ENCODE data around the gene CAMKK1. TPM values are rescaled to one million over a fixed set of nuclear protein-coding genes. Genes with fewer than 3 reads are reported as not detected.
"Not testable (repeated sequence)": the region's sequence is repeated elsewhere in the genome, so short reads cannot be mapped to it uniquely, and the experiment has no call there.

Gene CAMKK1
- polyA plus RNA-seq, 1 donor from 2014 or later, result 8.9 TPM

DNA sequence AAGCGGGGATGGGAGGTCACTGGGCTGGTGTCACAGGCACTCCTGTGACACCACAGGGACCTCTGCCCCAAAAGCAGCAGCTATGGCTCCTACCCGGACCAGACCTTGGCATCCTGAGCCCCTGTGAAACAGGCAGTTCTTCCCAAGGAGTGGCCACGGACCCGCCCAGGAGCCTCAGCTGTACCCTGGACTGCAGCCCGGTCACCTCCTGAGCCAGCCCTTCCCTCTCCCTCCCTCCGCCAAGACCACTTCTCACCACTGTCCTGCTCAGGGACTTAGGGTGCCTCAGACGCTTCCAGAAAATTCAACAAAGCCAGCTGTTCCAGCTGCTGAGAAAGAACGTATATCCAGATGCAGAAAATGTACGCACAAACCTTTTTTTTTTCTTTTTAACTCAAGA, 32.9 kb downstream of the CAMKK1 start (continued):
- TF ChIP-seq EP300 (conservative IDR thresholded peaks at IDR 0.05; ENCODE audit: poor library complexity, severe bottlenecking) (no peak), MXI1 (conservative IDR thresholded peaks at IDR 0.05; ENCODE audit: poor library complexity, severe bottlenecking) (no peak)

DNA sequence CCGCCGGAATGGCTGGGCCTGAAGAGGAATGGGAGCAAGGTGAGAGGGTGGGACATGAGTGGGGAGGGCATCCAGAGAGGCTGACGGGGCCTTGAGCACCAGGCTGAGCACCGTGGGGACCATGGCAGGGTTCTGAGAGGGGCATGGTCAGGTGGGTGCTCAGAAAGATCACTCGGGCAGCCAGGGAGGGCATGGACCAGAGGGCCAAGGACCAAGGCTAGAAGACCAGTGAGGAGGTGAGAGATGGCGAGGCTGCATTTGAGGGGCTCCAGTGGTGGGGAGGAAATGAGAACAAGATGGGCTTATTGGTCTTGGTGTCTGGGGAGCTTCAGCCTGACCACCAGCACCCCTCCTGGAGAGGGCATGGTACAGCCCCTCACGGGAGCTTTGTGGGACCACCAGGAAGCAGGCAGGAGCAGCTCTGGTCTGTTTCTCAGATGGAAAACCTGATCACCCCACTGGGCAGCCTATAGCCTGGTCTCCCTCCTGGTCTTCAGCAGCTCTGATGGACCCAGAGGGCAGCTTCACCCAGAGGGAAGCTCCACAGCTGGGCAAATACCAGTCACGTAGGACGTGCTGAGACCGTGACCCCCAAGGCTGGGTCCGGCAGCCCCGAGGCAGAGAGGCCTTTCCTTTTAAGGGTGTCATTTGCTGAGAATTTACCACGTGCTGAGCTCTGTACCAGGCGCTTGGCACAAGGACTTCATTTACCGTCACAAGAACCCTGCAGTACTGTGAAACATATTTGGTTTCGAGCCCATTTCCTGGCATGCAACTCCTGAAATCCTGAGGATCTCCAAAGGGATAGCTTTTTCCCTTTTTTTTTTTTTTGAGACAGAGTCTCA, 35.4 kb downstream of the CAMKK1 start:
- TF ChIP-seq SMC3 (conservative IDR thresholded peaks at IDR 0.05; ENCODE audit: poor library complexity), result no peak
- TF ChIP-seq, protein P1, sequence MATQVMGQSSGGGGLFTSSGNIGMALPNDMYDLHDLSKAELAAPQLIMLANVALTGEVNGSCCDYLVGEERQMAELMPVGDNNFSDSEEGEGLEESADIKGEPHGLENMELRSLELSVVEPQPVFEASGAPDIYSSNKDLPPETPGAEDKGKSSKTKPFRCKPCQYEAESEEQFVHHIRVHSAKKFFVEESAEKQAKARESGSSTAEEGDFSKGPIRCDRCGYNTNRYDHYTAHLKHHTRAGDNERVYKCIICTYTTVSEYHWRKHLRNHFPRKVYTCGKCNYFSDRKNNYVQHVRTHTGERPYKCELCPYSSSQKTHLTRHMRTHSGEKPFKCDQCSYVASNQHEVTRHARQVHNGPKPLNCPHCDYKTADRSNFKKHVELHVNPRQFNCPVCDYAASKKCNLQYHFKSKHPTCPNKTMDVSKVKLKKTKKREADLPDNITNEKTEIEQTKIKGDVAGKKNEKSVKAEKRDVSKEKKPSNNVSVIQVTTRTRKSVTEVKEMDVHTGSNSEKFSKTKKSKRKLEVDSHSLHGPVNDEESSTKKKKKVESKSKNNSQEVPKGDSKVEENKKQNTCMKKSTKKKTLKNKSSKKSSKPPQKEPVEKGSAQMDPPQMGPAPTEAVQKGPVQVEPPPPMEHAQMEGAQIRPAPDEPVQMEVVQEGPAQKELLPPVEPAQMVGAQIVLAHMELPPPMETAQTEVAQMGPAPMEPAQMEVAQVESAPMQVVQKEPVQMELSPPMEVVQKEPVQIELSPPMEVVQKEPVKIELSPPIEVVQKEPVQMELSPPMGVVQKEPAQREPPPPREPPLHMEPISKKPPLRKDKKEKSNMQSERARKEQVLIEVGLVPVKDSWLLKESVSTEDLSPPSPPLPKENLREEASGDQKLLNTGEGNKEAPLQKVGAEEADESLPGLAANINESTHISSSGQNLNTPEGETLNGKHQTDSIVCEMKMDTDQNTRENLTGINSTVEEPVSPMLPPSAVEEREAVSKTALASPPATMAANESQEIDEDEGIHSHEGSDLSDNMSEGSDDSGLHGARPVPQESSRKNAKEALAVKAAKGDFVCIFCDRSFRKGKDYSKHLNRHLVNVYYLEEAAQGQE (IDR thresholded peaks at IDR 0.05; ENCODE audit: borderline replicate concordance), result no peak
- no peak for TF ChIP-seq EP300 (conservative IDR thresholded peaks at IDR 0.05; ENCODE audit: poor library complexity, severe bottlenecking)
- no peak for TF ChIP-seq MXI1 (conservative IDR thresholded peaks at IDR 0.05; ENCODE audit: poor library complexity, severe bottlenecking)
- TF ChIP-seq POLR2AphosphoS5 (IDR thresholded peaks at IDR 0.05), result no peak
- no peak for TF ChIP-seq RAD21 (conservative IDR thresholded peaks at IDR 0.05)
- TF ChIP-seq TAF1 (IDR thresholded peaks at IDR 0.05; ENCODE audit: low read depth), result no peak
- TF ChIP-seq, protein P2, sequence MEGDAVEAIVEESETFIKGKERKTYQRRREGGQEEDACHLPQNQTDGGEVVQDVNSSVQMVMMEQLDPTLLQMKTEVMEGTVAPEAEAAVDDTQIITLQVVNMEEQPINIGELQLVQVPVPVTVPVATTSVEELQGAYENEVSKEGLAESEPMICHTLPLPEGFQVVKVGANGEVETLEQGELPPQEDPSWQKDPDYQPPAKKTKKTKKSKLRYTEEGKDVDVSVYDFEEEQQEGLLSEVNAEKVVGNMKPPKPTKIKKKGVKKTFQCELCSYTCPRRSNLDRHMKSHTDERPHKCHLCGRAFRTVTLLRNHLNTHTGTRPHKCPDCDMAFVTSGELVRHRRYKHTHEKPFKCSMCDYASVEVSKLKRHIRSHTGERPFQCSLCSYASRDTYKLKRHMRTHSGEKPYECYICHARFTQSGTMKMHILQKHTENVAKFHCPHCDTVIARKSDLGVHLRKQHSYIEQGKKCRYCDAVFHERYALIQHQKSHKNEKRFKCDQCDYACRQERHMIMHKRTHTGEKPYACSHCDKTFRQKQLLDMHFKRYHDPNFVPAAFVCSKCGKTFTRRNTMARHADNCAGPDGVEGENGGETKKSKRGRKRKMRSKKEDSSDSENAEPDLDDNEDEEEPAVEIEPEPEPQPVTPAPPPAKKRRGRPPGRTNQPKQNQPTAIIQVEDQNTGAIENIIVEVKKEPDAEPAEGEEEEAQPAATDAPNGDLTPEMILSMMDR (IDR thresholded peaks at IDR 0.05; ENCODE audit: poor library complexity, severe bottlenecking), result no peak
- TF ChIP-seq EZH2 (IDR thresholded peaks at IDR 0.05; ENCODE audit: borderline replicate concordance, insufficient read depth, low read length, poor library complexity, severe bottlenecking), result no peak

DNA sequence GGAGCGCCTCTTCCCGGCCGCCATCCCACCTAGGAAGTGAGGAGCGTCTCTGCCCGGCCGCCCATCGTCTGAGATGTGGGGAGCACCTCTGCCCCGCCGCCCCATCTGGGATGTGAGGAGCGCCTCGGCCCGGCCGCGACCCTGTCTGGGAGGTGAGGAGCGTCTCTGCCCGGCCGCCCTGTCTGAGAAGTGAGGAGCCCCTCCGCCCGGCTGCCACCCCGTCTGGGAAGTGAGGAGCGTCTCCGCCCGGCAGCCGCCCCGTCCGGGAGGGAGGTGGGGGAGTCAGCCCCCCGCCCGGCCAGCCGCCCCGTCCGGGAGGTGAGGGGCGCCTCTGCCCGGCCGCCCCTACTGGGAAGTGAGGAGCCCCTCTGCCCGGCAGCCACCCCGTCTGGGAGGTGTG, 38.6 kb downstream of the CAMKK1 start:
- H3K9ac ChIP-seq (ENCODE audit: low read length), result not testable (repeated sequence)

More for the DNA sequence above, 35.4 kb downstream of the CAMKK1 start:
- no peaks in the 10 kb centered on the region for H3K36me3 ChIP-seq (ENCODE audit: insufficient read depth, low read length)
- H2AFZ ChIP-seq (ENCODE audit: low read depth, low read length), result no peak overlapping the region
- no peaks in the 10 kb centered on the region for H3K79me2 ChIP-seq (replicated peaks; ENCODE audit: insufficient read depth, low read length)
- H4K20me1 ChIP-seq (ENCODE audit: insufficient read depth), result no peaks in the 10 kb centered on the region
- no peak overlapping the region for H3K4me3 ChIP-seq (ENCODE audit: low read length)
- H3K9me3 ChIP-seq (ENCODE audit: low read length), result no peaks in the 10 kb centered on the region
- H3K27ac ChIP-seq (ENCODE audit: low read length), result no peak overlapping the region
- H3K4me2 ChIP-seq (ENCODE audit: low read length), result no peak overlapping the region
- no peaks in the 10 kb centered on the region for H3F3A ChIP-seq (ENCODE audit: insufficient read depth, low read length, poor library complexity, severe bottlenecking)
- no peaks in the 10 kb centered on the region for H3K9me2 ChIP-seq (ENCODE audit: insufficient read depth, low read length)
- no peak overlapping the region for H3K9ac ChIP-seq (ENCODE audit: low read length)
- H3K27me3 ChIP-seq (ENCODE audit: insufficient read depth, low read depth, low read length), result no peaks in the 10 kb centered on the region

More for the DNA sequence above, 38.6 kb downstream of the CAMKK1 start:
- H3K36me3 ChIP-seq (ENCODE audit: insufficient read depth, low read length); H2AFZ ChIP-seq (ENCODE audit: low read depth, low read length); H3K9me3 ChIP-seq (ENCODE audit: low read length); H3K9me2 ChIP-seq (ENCODE audit: insufficient read depth, low read length); H3K27ac ChIP-seq (ENCODE audit: low read length); H3F3A ChIP-seq (ENCODE audit: insufficient read depth, low read length, poor library complexity, severe bottlenecking); H3K79me2 ChIP-seq (replicated peaks; ENCODE audit: insufficient read depth, low read length); H3K27me3 ChIP-seq (ENCODE audit: insufficient read depth, low read depth, low read length); H4K20me1 ChIP-seq (ENCODE audit: insufficient read depth); H3K4me2 ChIP-seq (ENCODE audit: low read length); H3K4me3 ChIP-seq (ENCODE audit: low read length): not testable (repeated sequence)
